ENCODE results near the gene NANOS3. TPM values are rescaled to one million over a fixed set of nuclear protein-coding genes. Genes with fewer than 3 reads are reported as not detected.

The NANOS3 gene
- total RNA-seq, 1 donor from 2014 or later = not detected

DNA sequence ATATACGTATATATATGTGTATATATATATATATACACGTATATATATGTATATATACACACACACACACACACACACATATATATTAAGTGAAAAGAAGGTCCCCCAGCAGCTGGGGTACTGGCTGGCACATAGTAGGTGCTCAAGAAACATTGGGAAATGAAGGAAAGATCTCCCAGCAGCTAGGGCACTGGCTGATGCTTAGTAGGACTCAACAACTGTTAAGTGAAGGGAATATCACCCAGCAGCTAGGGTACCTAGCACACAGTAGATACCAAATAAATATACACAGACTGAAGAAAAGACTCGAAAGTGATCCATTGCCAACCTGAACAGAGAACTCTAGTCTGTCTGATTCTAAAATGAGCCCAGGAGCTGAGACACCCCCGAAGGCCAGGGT is 49.1 kb downstream of the NANOS3 start:
- TF ChIP-seq, protein P1, sequence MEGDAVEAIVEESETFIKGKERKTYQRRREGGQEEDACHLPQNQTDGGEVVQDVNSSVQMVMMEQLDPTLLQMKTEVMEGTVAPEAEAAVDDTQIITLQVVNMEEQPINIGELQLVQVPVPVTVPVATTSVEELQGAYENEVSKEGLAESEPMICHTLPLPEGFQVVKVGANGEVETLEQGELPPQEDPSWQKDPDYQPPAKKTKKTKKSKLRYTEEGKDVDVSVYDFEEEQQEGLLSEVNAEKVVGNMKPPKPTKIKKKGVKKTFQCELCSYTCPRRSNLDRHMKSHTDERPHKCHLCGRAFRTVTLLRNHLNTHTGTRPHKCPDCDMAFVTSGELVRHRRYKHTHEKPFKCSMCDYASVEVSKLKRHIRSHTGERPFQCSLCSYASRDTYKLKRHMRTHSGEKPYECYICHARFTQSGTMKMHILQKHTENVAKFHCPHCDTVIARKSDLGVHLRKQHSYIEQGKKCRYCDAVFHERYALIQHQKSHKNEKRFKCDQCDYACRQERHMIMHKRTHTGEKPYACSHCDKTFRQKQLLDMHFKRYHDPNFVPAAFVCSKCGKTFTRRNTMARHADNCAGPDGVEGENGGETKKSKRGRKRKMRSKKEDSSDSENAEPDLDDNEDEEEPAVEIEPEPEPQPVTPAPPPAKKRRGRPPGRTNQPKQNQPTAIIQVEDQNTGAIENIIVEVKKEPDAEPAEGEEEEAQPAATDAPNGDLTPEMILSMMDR (conservative IDR thresholded peaks at IDR 0.05; ENCODE audit: low read depth, low read length) = no peak
- H3K4me3 ChIP-seq (ENCODE audit: low read depth, low read length) = no peak overlapping the region
- DNase-seq (ENCODE audit: low read depth) = no peak

DNA sequence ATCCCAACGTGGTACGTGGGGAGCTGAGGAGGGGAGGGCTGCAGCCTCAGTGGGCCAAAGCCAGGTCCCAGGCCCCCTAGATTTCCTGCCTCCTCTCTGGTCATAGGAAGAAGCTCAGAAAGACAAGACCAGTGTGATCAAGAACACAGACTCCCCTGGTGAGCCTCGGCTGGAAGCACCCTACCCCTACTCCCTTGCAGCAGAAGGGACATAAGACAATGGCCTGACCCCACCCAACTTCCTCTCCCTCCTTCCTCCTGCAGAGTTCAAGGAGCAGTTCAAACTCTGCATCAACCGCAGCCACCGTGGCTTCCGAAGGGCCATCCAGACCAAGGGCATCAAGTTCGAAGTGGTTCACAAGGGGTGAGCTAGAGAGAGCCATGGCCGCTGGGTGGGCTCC is 49.8 kb downstream of the NANOS3 start:
- no peak for DNase-seq (ENCODE audit: low read depth)
- H3K4me3 ChIP-seq (ENCODE audit: low read depth, low read length) = no peak overlapping the region
- TF ChIP-seq, protein P1 (conservative IDR thresholded peaks at IDR 0.05; ENCODE audit: low read depth, low read length) = no peak

DNA sequence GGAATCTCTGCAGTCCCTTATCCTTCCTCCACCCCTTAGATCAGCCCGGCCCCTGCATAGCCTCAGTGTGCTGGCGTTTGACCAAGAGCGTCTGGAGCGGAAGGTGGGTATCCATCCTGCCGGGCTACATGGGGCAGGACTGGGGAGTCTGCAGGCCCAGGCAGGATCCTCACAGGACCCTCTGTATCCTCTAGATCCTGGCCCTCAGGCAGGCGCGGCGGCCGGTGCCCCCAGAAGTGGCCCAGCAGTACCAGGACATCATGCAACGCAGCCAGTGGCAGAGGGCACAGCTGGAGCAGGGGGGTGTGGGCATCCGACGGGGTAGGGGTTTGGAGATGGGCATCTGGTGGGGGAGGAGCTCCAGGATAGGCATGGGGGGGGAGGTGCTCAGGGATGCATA is 52.4 kb downstream of the NANOS3 start:
- H3K4me3 ChIP-seq (ENCODE audit: low read depth, low read length) = no peak overlapping the region
- no peak for DNase-seq (ENCODE audit: low read depth)

DNA sequence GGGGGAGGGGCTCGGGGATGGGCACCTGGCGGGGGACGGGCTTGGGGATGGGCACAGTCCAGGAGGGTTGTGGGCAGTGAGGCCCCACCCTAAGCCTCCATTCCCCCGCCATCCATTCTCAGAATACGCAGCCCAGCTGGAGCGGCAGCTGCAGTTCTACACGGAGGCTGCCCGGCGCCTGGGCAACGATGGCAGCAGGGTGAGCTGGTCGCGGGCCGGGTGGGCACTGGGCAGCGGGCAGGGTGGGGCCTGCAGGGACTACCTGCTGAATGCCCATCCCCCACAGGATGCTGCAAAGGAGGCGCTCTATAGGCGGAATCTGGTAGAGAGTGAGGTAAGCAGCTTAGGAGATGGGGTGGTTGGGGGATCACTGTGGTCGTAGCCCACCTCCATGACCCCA is 53.0 kb downstream of the NANOS3 start:
- no peak for DNase-seq (ENCODE audit: low read depth)
- no peak overlapping the region for H3K4me3 ChIP-seq (ENCODE audit: low read depth, low read length)
- TF ChIP-seq, protein P1 (conservative IDR thresholded peaks at IDR 0.05; ENCODE audit: low read depth, low read length) = no peak

More for the DNA sequence above, 52.4 kb downstream of the NANOS3 start:
- TF ChIP-seq, protein P1 (conservative IDR thresholded peaks at IDR 0.05; ENCODE audit: low read depth, low read length) = no peak

Other genes with a start within 250 kb of the NANOS3 start
- gene MRI1, start 112.6 kb upstream of the NANOS3 start, total RNA-seq = 47.8 and 63.0 TPM in 2 replicates
- 197 and 200 TPM in 2 replicates for gene C19orf53, start 102.7 kb upstream of the NANOS3 start, total RNA-seq
- 9.4 and 13.5 TPM in 2 replicates for gene ZSWIM4, start 81.7 kb upstream of the NANOS3 start, total RNA-seq
- gene BRME1, start 29.0 kb downstream of the NANOS3 start, total RNA-seq = 0.58 and 1.4 TPM in 2 replicates
- gene CC2D1A, start 29.1 kb downstream of the NANOS3 start, total RNA-seq = 27.2 and 30.6 TPM in 2 replicates
- 0.46 TPM in 1 of 2 replicates, not detected in the other for gene PODNL1, start 61.3 kb downstream of the NANOS3 start, total RNA-seq
- gene DCAF15, start 75.4 kb downstream of the NANOS3 start, total RNA-seq = 49.5 and 52.5 TPM in 2 replicates
- gene RFX1, start 129.2 kb downstream of the NANOS3 start, total RNA-seq = 4.2 and 4.5 TPM in 2 replicates
- gene RLN3, start 151.0 kb downstream of the NANOS3 start, total RNA-seq = not detected in 2 replicates
- 9.3 and 10.1 TPM in 2 replicates for gene IL27RA, start 154.6 kb downstream of the NANOS3 start, total RNA-seq
- 0.17 and 0.36 TPM in 2 replicates for gene PALM3, start 184.9 kb downstream of the NANOS3 start, total RNA-seq
- gene MISP3, start 195.7 kb downstream of the NANOS3 start, total RNA-seq = 0.80 and 6.0 TPM in 2 replicates
- gene C19orf67, start 208.6 kb downstream of the NANOS3 start, total RNA-seq = 0.63 TPM in 1 of 2 replicates, not detected in the other
- gene SAMD1, start 213.6 kb downstream of the NANOS3 start, total RNA-seq = 30.7 and 53.6 TPM in 2 replicates
- gene PRKACA, start 240.6 kb downstream of the NANOS3 start, total RNA-seq = 40.8 and 41.0 TPM in 2 replicates